BJ (cell line): ENCODE measurements around the gene MED25. TPM values are rescaled to one million over a fixed set of nuclear protein-coding genes. Genes with fewer than 3 reads are reported as not detected.

Experiments used
- CTCF ChIA-PET: fragments of 350-600 bp; formaldehyde crosslinking; extraction: SDS; loops from one replicate; lab custom pipeline; 2021; ENCODE audit warnings: antibody characterized with exemption, inconsistent platforms; lab: Yijun Ruan, JAX
- POLR2A ChIA-PET: fragments of 300-600 bp; sonication (Branson Sonifier 250); formaldehyde crosslinking; extraction: SDS; loops from one replicate; lab custom pipeline; 2021; ENCODE audit warnings: antibody characterized with exemption; lab: Charles Lee
- DNase-seq: peaks from one replicate; pipeline ENCODE4 v3.0.0-alpha.2; 2011; ENCODE audit warnings: low read depth
- H3K27me3 ChIP-seq: 2 replicates; pipeline ENCODE4 v1.6.0; 2011; ENCODE audit warnings: low read length; ENCODE audit not compliant: control insufficient read depth, insufficient read depth
- H3K36me3 ChIP-seq: 2 replicates; pipeline ENCODE4 v1.5.1; 2011; ENCODE audit warnings: low read length; ENCODE audit not compliant: control insufficient read depth, insufficient read depth
- H3K4me3 ChIP-seq: 2 replicates; pipeline ENCODE4 v1.5.1; 2011; ENCODE audit warnings: low read depth, mild to moderate bottlenecking, control low read depth, low read length
- polyA plus RNA-seq: library from polyadenylated mRNA; depleted of rRNA; stranded (reverse); fragments of >200 nt; gene quantifications from 2 replicates; pipeline ENCODE4 v1.2.3, GENCODE V29; 2011; rRNA removed
- small RNA-seq: library from RNA; depleted of rRNA; stranded (forward); fragments of <200 nt; gene quantifications from one replicate; pipeline ENCODE3, GENCODE V24; 2012; ENCODE audit warnings: low replicate concordance, low read depth; ENCODE audit not compliant: insufficient read length
- TF ChIP-seq, protein P1 (sequence below): IDR thresholded peaks from 2 replicates; pipeline ENCODE4 v1.5.1; 2011; ENCODE audit warnings: low read depth, mild to moderate bottlenecking, control low read depth, inconsistent platforms, low read length, moderate library complexity; ENCODE audit not compliant: insufficient read depth

Gene MED25
- polyA plus RNA-seq, 1 experiment, result 27.7 TPM

DNA sequence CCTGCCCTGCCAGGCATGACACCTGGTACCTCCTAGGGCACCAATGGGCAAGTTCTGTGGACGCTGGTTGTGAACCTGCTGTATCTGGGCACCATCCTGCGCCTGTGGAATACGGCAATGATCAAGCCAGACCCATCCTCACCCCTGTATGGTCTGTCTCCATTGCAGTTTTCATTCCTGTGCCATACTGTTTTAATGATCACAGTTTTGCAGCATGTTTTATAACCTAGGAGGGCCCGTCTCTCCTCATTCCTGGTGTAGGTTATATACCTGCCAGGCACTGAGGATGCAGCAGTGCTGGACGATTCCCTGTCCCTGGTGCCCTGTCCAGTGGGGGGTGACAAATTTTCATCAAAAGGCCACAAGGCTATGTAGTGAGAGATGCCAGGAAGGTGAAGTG is 65.0 kb downstream of the MED25 start:
- ChIA-PET CTCF (no interaction called here), POLR2A (no interaction called here)
- TF ChIP-seq, protein P1, sequence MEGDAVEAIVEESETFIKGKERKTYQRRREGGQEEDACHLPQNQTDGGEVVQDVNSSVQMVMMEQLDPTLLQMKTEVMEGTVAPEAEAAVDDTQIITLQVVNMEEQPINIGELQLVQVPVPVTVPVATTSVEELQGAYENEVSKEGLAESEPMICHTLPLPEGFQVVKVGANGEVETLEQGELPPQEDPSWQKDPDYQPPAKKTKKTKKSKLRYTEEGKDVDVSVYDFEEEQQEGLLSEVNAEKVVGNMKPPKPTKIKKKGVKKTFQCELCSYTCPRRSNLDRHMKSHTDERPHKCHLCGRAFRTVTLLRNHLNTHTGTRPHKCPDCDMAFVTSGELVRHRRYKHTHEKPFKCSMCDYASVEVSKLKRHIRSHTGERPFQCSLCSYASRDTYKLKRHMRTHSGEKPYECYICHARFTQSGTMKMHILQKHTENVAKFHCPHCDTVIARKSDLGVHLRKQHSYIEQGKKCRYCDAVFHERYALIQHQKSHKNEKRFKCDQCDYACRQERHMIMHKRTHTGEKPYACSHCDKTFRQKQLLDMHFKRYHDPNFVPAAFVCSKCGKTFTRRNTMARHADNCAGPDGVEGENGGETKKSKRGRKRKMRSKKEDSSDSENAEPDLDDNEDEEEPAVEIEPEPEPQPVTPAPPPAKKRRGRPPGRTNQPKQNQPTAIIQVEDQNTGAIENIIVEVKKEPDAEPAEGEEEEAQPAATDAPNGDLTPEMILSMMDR, result no peak
- Histone ChIP-seq H3K4me3 (no peak overlapping the region), H3K27me3 (no peaks in the 10 kb centered on the region), H3K36me3 (peaks cover 45% of the 10 kb centered on the region)
- DNase-seq, result no peak

DNA sequence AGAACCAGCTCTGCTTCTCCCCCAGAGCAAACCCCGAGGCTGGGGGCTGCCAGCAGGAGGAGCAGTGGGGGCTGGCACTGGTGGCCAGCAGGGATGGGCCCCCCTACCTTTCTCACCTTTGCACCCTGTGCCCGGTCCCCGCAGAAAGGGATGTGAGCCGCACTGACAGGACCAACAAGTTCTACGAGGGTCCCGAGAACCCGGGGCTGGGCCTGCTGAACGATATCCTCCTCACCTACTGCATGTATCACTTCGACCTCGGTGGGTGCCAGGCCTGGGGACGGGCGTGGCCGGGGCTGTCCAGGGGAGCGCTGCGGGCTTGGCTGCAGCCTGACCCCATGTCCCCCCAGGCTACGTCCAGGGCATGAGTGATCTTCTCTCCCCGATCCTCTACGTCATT is 66.0 kb downstream of the MED25 start:
- Histone ChIP-seq H3K4me3 (no peak overlapping the region), H3K27me3 (no peaks in the 10 kb centered on the region), H3K36me3 (peaks cover 45% of the 10 kb centered on the region)
- POLR2A ChIA-PET, result no interaction called here
- CTCF ChIA-PET, result no interaction called here
- no peak for DNase-seq
- TF ChIP-seq, protein P1, result no peak

DNA sequence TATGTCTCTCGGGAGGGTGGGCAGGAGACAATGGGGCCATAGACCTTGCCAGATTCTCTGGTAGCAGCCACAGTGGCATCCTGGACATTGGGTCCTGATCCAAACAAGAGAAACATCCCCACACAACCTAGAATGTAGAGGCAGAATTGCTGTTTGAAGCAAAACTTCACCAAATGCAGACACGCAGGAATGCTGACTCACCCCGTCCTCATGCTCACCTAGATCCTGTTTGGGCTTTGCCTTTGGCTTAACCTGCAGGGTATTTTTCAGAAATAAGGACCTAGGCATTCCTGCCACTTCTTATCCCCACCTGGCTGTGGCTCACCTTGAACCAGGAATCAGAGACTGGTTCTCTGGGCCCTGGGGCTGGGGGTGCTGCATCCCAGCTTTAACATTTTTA is 66.7 kb downstream of the MED25 start:
- Histone ChIP-seq H3K36me3 (peaks cover 44% of the 10 kb centered on the region), H3K27me3 (no peaks in the 10 kb centered on the region), H3K4me3 (no peak overlapping the region)
- no peak for DNase-seq
- ChIA-PET POLR2A (no interaction called here), CTCF (no interaction called here)
- TF ChIP-seq, protein P1, result no peak

Small RNAs within 50 kb of the gene (small RNA-seq; reads per million reads assigned to genes)
- gene MIR4749 (not detected), gene MIR6799 (not detected)

Other genes with a start within 250 kb of the MED25 start
- gene NOSIP, start 237.7 kb upstream of the MED25 start, polyA plus RNA-seq, result 59.2 and 87.6 TPM in 2 replicates
- gene PRRG2, start 237.0 kb upstream of the MED25 start, polyA plus RNA-seq, result 0.12 and 0.13 TPM in 2 replicates
- gene PRR12, start 227.1 kb upstream of the MED25 start, polyA plus RNA-seq, result 0.42 and 0.43 TPM in 2 replicates
- gene RRAS, start 178.1 kb upstream of the MED25 start, polyA plus RNA-seq, result 117 and 186 TPM in 2 replicates
- gene SCAF1, start 176.1 kb upstream of the MED25 start, polyA plus RNA-seq, result 2.8 and 3.4 TPM in 2 replicates
- 47.5 and 68.5 TPM in 2 replicates for gene IRF3, start 152.4 kb upstream of the MED25 start, polyA plus RNA-seq
- gene BCL2L12, start 152.4 kb upstream of the MED25 start, polyA plus RNA-seq, result 14.2 and 21.5 TPM in 2 replicates
- 269 and 372 TPM in 2 replicates for gene PRMT1, start 141.0 kb upstream of the MED25 start, polyA plus RNA-seq
- gene ADM5, start 128.7 kb upstream of the MED25 start, polyA plus RNA-seq, result 0.39 TPM in 2 replicates
- 26.0 and 45.9 TPM in 2 replicates for gene CPT1C, start 127.2 kb upstream of the MED25 start, polyA plus RNA-seq
- 0.11 and 0.15 TPM in 2 replicates for gene TSKS, start 55.0 kb upstream of the MED25 start, polyA plus RNA-seq
- 82.1 and 153 TPM in 2 replicates for gene AP2A1, start 51.3 kb upstream of the MED25 start, polyA plus RNA-seq
- 8.3 and 14.3 TPM in 2 replicates for gene FUZ, start 5.0 kb upstream of the MED25 start, polyA plus RNA-seq
- gene PTOV1, start 32.9 kb downstream of the MED25 start, polyA plus RNA-seq, result 30.7 and 67.6 TPM in 2 replicates
- 14.6 and 28.9 TPM in 2 replicates for gene PNKP, start 49.3 kb downstream of the MED25 start, polyA plus RNA-seq
- gene AKT1S1, start 59.1 kb downstream of the MED25 start, polyA plus RNA-seq, result 40.5 and 42.0 TPM in 2 replicates
- 17.6 and 26.7 TPM in 2 replicates for gene TBC1D17, start 59.4 kb downstream of the MED25 start, polyA plus RNA-seq
- gene IL4I1, start 78.6 kb downstream of the MED25 start, polyA plus RNA-seq, result 0.12 and 0.32 TPM in 2 replicates
- 6.9 and 7.9 TPM in 2 replicates for gene ATF5, start 110.9 kb downstream of the MED25 start, polyA plus RNA-seq
- gene NUP62, start 111.2 kb downstream of the MED25 start, polyA plus RNA-seq, result 11.9 and 15.1 TPM in 2 replicates
- not detected in 2 replicates for gene SIGLEC11, start 142.9 kb downstream of the MED25 start, polyA plus RNA-seq
- gene VRK3, start 207.1 kb downstream of the MED25 start, polyA plus RNA-seq, result 29.5 and 34.1 TPM in 2 replicates
- 6.4 and 7.5 TPM in 2 replicates for gene ZNF473, start 207.7 kb downstream of the MED25 start, polyA plus RNA-seq